Left ventricle myocardium inferior (tissue), 1 donor: ENCODE data around the gene MAMDC2. TPM values are rescaled to one million over a fixed set of nuclear protein-coding genes. Genes with fewer than 3 reads are reported as not detected.
"Not testable (repeated sequence)": the region's sequence is repeated elsewhere in the genome, so short reads cannot be mapped to it uniquely, and the experiment has no call there.

Source experiments
- DNase-seq: peaks from one replicate; pipeline ENCODE4 v3.0.0-alpha.2; 2020
- H3K27ac ChIP-seq: fragments of 200-600 bp; replicated peaks from 2 replicates; pipeline ENCODE4 v1.8.0; 2021
- H3K27me3 ChIP-seq: fragments of 200-600 bp; 2 replicates; pipeline ENCODE4 v1.8.0; 2021; ENCODE audit warnings: low read depth
- H3K36me3 ChIP-seq: fragments of 200-600 bp; 2 replicates; pipeline ENCODE4 v1.8.0; 2021
- H3K4me1 ChIP-seq: fragments of 200-600 bp; 2 replicates; pipeline ENCODE4 v1.8.0; 2021
- H3K4me3 ChIP-seq: fragments of 200-600 bp; 2 replicates; pipeline ENCODE4 v1.8.0; 2021; ENCODE audit warnings: mild to moderate bottlenecking, moderate library complexity
- H3K9me3 ChIP-seq: fragments of 200-600 bp; replicated peaks from 2 replicates; pipeline ENCODE4 v1.8.0; 2021
- intact Hi-C: fragments of 100-400 bp; cut with micrococcal nuclease; formaldehyde crosslinking; loops from one replicate; pipeline ENCODE4 v1.11.0; 2022
- total RNA-seq: library from RNA; stranded (reverse); fragmentation: NEBNext Ultra II Directional; extraction: Animal tissue kit (Norgen Biotek cat#: 25700); gene quantifications from one replicate; pipeline ENCODE4 v1.2.1, GENCODE V29; 2021
- TF ChIP-seq, protein P1 (sequence below): fragments of 200-600 bp; IDR thresholded peaks from 2 replicates; pipeline ENCODE4 v1.8.0; 2021; ENCODE audit warnings: antibody characterized with exemption, mild to moderate bottlenecking, borderline replicate concordance
- donor health status: DM: no; HTN: yes; CAD: no; lungs with severe emphysema.

MAMDC2 gene
- total RNA-seq, 1 donor from 2014 or later = 9.0 TPM

DNA sequence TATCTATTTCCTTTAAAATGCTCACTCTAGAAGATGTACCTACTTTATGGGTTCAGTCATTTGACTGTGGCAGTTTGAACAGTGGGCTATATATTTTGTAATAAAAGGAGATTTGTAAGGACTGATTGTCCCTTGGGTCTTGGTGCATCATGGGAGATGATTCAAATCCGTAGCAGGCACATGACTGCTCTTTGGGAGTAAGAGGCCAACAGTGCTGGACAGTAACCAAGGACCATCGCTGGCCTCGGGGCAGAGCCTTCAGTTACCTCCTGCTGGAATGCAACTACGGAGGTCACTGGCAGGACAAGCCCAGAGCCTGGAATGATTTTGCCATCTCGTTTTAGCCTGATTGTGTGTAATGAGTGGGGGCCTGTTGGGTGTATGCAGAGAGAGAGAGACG lies 7.0 kb upstream of the MAMDC2 start:
- Histone ChIP-seq H3K4me1 (peaks cover 13% of the 10 kb centered on the region), H3K4me3 (no peak overlapping the region), H3K27me3 (peaks cover 7% of the 10 kb centered on the region), H3K36me3 (no peaks in the 10 kb centered on the region), H3K9me3 (no peaks in the 10 kb centered on the region), H3K27ac (no peak overlapping the region)
- DNase-seq = no peak
- TF ChIP-seq, protein P1, sequence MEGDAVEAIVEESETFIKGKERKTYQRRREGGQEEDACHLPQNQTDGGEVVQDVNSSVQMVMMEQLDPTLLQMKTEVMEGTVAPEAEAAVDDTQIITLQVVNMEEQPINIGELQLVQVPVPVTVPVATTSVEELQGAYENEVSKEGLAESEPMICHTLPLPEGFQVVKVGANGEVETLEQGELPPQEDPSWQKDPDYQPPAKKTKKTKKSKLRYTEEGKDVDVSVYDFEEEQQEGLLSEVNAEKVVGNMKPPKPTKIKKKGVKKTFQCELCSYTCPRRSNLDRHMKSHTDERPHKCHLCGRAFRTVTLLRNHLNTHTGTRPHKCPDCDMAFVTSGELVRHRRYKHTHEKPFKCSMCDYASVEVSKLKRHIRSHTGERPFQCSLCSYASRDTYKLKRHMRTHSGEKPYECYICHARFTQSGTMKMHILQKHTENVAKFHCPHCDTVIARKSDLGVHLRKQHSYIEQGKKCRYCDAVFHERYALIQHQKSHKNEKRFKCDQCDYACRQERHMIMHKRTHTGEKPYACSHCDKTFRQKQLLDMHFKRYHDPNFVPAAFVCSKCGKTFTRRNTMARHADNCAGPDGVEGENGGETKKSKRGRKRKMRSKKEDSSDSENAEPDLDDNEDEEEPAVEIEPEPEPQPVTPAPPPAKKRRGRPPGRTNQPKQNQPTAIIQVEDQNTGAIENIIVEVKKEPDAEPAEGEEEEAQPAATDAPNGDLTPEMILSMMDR = no peak
- intact Hi-C loops = no loop called here

DNA sequence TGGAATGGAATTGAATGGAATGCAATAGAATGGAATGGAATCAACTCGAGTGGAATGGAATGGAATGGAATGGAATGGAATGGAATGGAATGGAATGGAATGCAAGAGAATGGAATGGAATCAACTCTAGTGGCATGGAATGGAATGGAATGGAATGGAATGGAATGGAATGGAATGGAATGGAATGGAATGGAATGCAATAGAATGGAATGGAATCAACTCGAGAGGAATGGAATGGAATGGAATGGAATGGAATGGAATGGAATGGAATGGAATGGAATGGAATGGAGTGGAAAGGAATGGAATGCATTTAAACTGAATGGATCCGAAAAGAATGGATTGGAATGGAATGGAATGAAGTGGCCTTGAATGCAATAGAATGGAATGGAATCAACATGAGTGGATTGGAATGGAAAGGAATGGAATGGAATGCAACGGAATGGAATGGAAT lies 5.5 kb upstream of the MAMDC2 start:
- H3K4me3 ChIP-seq, H3K27ac ChIP-seq: not testable (repeated sequence)

DNA sequence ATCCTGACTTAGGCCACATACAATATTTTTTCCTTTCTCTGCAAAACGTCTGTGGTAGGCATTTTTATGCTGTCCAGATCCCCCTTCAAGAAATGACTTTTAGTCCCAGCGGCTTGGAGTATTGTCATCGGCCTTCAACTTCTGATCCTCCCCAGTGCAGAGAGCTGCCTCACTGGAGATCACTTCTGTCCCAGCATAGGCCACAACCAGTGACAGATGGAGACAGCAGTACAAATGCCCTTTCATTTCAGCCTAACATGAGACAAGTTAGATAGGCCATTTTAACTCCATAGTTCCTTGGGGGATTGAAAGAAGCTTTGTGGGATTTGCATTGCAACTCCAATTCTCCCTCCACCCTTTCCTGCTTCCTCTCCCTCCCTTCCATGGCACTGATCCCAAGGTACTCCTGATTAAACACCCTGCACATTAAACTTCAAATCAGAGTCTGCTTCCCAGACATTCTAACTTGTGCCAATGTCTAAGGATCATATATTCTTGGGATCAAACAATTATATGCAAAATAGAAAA lies 3.2 kb upstream of the MAMDC2 start:
- DNase-seq = no peak
- Histone ChIP-seq H3K9me3 (no peaks in the 10 kb centered on the region), H3K4me3 (no peak overlapping the region), H3K27me3 (peaks cover 26% of the 10 kb centered on the region), H3K36me3 (no peaks in the 10 kb centered on the region), H3K4me1 (peaks cover 36% of the 10 kb centered on the region), H3K27ac (peak overlapping the region; percentile 32)
- intact Hi-C loops = no loop called here
- TF ChIP-seq, protein P1 = no peak

More for the DNA sequence above, 5.5 kb upstream of the MAMDC2 start:
- H3K9me3 ChIP-seq, intact Hi-C loops, H3K36me3 ChIP-seq, DNase-seq: not testable (repeated sequence)
- H3K4me1 ChIP-seq = peaks cover 22% of the 10 kb centered on the region
- peaks cover 19% of the 10 kb centered on the region for H3K27me3 ChIP-seq

DNA sequence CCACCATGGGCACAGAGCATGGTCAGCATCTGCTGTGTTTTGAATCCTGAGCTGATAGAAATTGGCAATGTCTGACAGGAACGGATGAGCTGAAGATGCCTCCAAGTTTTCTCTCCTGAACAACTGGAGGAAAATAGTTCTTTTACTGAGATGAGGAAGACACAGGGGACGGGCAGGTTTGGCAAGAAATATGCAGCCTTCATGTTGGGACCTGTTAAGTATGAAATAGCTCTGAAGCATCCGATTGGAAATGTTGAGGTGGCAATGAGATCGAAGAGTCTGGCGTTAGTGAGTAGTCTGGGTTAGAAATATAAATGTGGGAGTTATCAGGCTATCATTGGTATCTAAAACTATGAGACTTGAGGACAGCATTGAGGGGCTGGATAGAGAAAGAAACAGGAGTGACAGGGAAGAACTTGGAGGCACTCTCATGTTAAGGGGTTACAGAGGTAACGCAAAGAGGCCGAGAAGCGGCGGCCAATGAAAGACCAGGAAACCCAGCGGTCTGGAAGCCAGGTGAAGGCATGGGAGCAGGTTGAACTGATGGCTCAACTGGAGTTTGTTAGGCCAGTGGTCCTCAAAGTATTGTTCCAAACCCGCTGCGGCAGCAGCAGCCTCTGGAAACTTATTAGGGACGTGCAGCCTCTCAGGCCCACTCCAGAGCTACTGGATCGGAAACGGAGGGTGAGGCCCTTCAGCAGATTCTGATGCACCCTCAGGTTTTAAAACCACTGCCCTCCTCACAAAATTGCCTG lies 1.0 kb upstream of the MAMDC2 start:
- intact Hi-C loops = no loop called here
- DNase-seq = no peak
- H3K9me3 ChIP-seq = no peaks in the 10 kb centered on the region
- H3K4me1 ChIP-seq = peaks cover 51% of the 10 kb centered on the region
- no peaks in the 10 kb centered on the region for H3K36me3 ChIP-seq
- peak overlapping the region; percentile 72 for H3K4me3 ChIP-seq
- peaks cover 26% of the 10 kb centered on the region for H3K27me3 ChIP-seq
- TF ChIP-seq, protein P1 = no peak
- peak overlapping the region; percentile 81 for H3K27ac ChIP-seq

DNA sequence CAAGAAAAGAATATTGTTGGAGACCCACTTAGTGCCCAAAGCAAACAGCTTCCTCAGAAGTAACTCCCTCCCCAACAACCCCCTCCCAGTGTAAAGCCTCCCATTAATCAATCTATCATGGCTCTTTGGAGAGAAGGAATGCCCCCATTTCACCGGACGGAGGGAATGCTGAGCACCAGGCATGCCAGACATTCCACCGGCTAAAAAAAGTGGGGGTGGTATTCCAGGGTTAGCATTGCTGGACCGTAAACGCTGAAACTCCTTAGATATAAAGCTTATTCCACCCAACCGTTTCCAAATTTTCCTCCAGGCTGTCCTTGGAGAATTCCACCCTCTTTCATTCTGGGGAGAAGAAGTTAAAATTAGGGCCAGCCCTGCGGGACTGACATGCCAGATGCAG lies 363 bp upstream of the MAMDC2 start:
- no peaks in the 10 kb centered on the region for H3K9me3 ChIP-seq
- H3K36me3 ChIP-seq = no peaks in the 10 kb centered on the region
- peaks cover 58% of the 10 kb centered on the region for H3K4me1 ChIP-seq
- peak overlapping the region; percentile 81 for H3K27ac ChIP-seq
- peaks cover 26% of the 10 kb centered on the region for H3K27me3 ChIP-seq
- TF ChIP-seq, protein P1 = no peak
- no peak for DNase-seq
- peak overlapping the region; percentile 72 for H3K4me3 ChIP-seq
- intact Hi-C loops = no loop called here
